OCI-LY7 (cell line): ENCODE measurements around the gene PSME4. TPM values are rescaled to one million over a fixed set of nuclear protein-coding genes. Genes with fewer than 3 reads are reported as not detected.
"Not testable (repeated sequence)": the region's sequence is repeated elsewhere in the genome, so short reads cannot be mapped to it uniquely, and the experiment has no call there.

Source experiments
- BruUV-seq: library from RNA; stranded (reverse); fragments of 400-500 nt; replicated peaks from 2 replicates; lab custom pipeline; 2021; lab: Mats Ljungman, UMichigan
- CTCF ChIA-PET: fragments of 300-600 bp; sonication (Branson Sonifier 250); formaldehyde crosslinking; loops from one replicate; lab custom pipeline; 2022; ENCODE audit warnings: antibody characterized with exemption; ENCODE audit not compliant: unreplicated experiment; lab: Charles Lee
- POLR2A ChIA-PET: fragments of 300-600 bp; sonication (Branson Sonifier 250); formaldehyde crosslinking; loops from one replicate; lab custom pipeline; 2022; ENCODE audit warnings: antibody characterized with exemption; lab: Charles Lee
- DNase-seq: peaks from one replicate; pipeline ENCODE4 v3.0.0-alpha.2; 2015; ENCODE audit warnings: low spot score
- H2AFZ ChIP-seq: fragments of 200-600 bp; sonication (generic), shearing (Covaris generic); 2 replicates; pipeline ENCODE4 v1.6.1; 2014; ENCODE audit warnings: mild to moderate bottlenecking, antibody characterized with exemption, low read length, moderate library complexity
- H3K27ac ChIP-seq: fragments of 200-600 bp; sonication (generic); 2 replicates; pipeline ENCODE4 v1.5.1; 2014; ENCODE audit warnings: mixed run types, low read depth, mild to moderate bottlenecking, moderate library complexity, low read length, inconsistent platforms; ENCODE audit not compliant: poor library complexity, severe bottlenecking
- H3K36me3 ChIP-seq: fragments of 200-600 bp; sonication (generic); 2 replicates; pipeline ENCODE4 v1.6.1; 2014; ENCODE audit warnings: mild to moderate bottlenecking, antibody characterized with exemption, low read length, moderate library complexity, mixed read lengths; ENCODE audit not compliant: insufficient read depth
- H3K4me1 ChIP-seq: fragments of 200-600 bp; sonication (generic); 2 replicates; pipeline ENCODE4 v1.5.1; 2014; ENCODE audit warnings: mild to moderate bottlenecking, low read length; ENCODE audit not compliant: insufficient read depth, poor library complexity, severe bottlenecking
- H3K4me2 ChIP-seq: fragments of 200-600 bp; sonication (generic); 2 replicates; pipeline ENCODE4 v1.6.1; 2014; ENCODE audit warnings: mild to moderate bottlenecking, low read length
- H3K4me3 ChIP-seq: fragments of 200-600 bp; sonication (generic); 2 replicates; pipeline ENCODE4 v1.5.1; 2014; ENCODE audit warnings: mild to moderate bottlenecking, low read depth, low read length; ENCODE audit not compliant: poor library complexity, severe bottlenecking
- H3K79me2 ChIP-seq: fragments of 200-600 bp; sonication (generic); 2 replicates; pipeline ENCODE4 v1.6.1; 2016; ENCODE audit warnings: low read depth, mild to moderate bottlenecking, low read length, moderate library complexity, mixed read lengths; ENCODE audit not compliant: insufficient read depth
- H3K9me2 ChIP-seq: fragments of 200-600 bp; sonication (generic); 2 replicates; pipeline ENCODE4 v1.6.1; 2016; ENCODE audit warnings: mild to moderate bottlenecking, low read length, mixed read lengths; ENCODE audit not compliant: insufficient read depth
- H3K9me3 ChIP-seq: fragments of 200-600 bp; sonication (generic); 2 replicates; pipeline ENCODE4 v1.6.1; 2014; ENCODE audit warnings: mild to moderate bottlenecking, mixed run types, low read length, mixed read lengths
- H4K20me1 ChIP-seq: fragments of 200-600 bp; sonication (generic); 2 replicates; pipeline ENCODE4 v1.6.1; 2014; ENCODE audit warnings: mild to moderate bottlenecking, antibody characterized with exemption, low read length, moderate library complexity, mixed read lengths; ENCODE audit not compliant: insufficient read depth
- CTCF ChIP-seq: fragments of 200-600 bp; sonication (generic); conservative IDR thresholded peaks from 2 replicates; pipeline ENCODE4 v1.5.1; 2014; ENCODE audit warnings: mild to moderate bottlenecking, antibody characterized with exemption, low read length, moderate library complexity, mixed read lengths
- EZH2phosphoT487 ChIP-seq: fragments of 200-600 bp; sonication (generic); IDR thresholded peaks from 2 replicates; pipeline ENCODE4 v1.6.1; 2018; ENCODE audit warnings: low read depth, borderline replicate concordance, mild to moderate bottlenecking, mixed run types, antibody characterized with exemption, low read length, moderate library complexity, mixed read lengths
- intact Hi-C: fragments of 100-400 bp; cut with micrococcal nuclease; formaldehyde crosslinking; loops from one replicate; pipeline ENCODE4 v1.10.0; 2022; ENCODE audit not compliant: unreplicated experiment
- total RNA-seq, 2 experiments: library from RNA; depleted of rRNA in 1 of 2; stranded (reverse); fragments of >200 nt in 1 of 2; shearing (Covaris generic) in 1 of 2; gene quantifications; 2 replicates each; pipeline ENCODE4 v1.2.3, GENCODE V29; 2014 to 2022

The PSME4 gene
- total RNA-seq, 2 experiments from 2014 or later: 38.8 to 82.9 TPM

- Histone ChIP-seq H3K4me3 (peak overlapping the region; percentile 5), H3K4me1 (peaks cover 60% of the 10 kb centered on the region), H3K9me2 (no peaks in the 10 kb centered on the region), H3K27ac (peak overlapping the region; percentile 22), H3K9me3 (no peaks in the 10 kb centered on the region), H2AFZ (no peak overlapping the region), H3K4me2 (peak overlapping the region; percentile 41), H3K36me3 (peaks cover 15% of the 10 kb centered on the region), H4K20me1 (peaks cover 17% of the 10 kb centered on the region), H3K79me2 (peaks cover 100% of the 10 kb centered on the region)
- BruUV-seq: no TSS peak
- no peak for TF ChIP-seq EZH2phosphoT487
- peak; percentile 30; the same call in 1 of the 2 replicates for TF ChIP-seq CTCF
- DNase-seq: no peak
- intact Hi-C loops: loop anchor here (10.0 kb wide), 1 partner anchor 670 kb away; no protein-coding TSS in a partner anchor
- POLR2A ChIA-PET: interaction anchor here (0.7 kb wide), 1 partner anchor 158 kb away, joined by 5 read pairs; no protein-coding TSS in a partner anchor
- CTCF ChIA-PET: no interaction called here
Observed at GRCh38 chr2:53964987-53965687, 5.7 kb downstream of the PSME4 start.

GRCh38 chr2:53964257-53964952 is 6.4 kb downstream of the PSME4 start:
- intact Hi-C loops: loop anchor here (10.0 kb wide), 1 partner anchor 670 kb away; no protein-coding TSS in a partner anchor
- ChIA-PET CTCF (no interaction called here), POLR2A (no interaction called here)
- Histone ChIP-seq H2AFZ (no peak overlapping the region), H3K79me2 (peaks cover 100% of the 10 kb centered on the region), H3K9me3 (no peaks in the 10 kb centered on the region), H3K4me3 (peak overlapping the region; percentile 5), H4K20me1 (peaks cover 11% of the 10 kb centered on the region), H3K27ac (peak overlapping the region; percentile 22), H3K36me3 (peaks cover 22% of the 10 kb centered on the region), H3K4me1 (peaks cover 60% of the 10 kb centered on the region), H3K4me2 (peak overlapping the region; percentile 41), H3K9me2 (no peaks in the 10 kb centered on the region)
- TF ChIP-seq CTCF (no peak), EZH2phosphoT487 (no peak)
- no peak for DNase-seq
- TSS peak; percentile 0 for BruUV-seq

- Histone ChIP-seq H3K79me2 (peaks cover 100% of the 10 kb centered on the region), H3K4me1 (peaks cover 42% of the 10 kb centered on the region), H3K36me3 (peaks cover 33% of the 10 kb centered on the region), H3K4me2 (peak overlapping the region; percentile 48)
- H2AFZ ChIP-seq, H3K27ac ChIP-seq, DNase-seq, H3K9me2 ChIP-seq, H3K9me3 ChIP-seq, CTCF ChIA-PET, H4K20me1 ChIP-seq, BruUV-seq, H3K4me3 ChIP-seq: not testable (repeated sequence)
- POLR2A ChIA-PET: interaction anchor here (0.6 to 0.7 kb wide), 4 partner anchors 106 to 636 kb away, joined by 3 to 6 read pairs (median 4); no protein-coding TSS in a partner anchor
- intact Hi-C loops: loop anchor here (10.0 kb wide), 1 partner anchor 673 kb away; no protein-coding TSS in a partner anchor
Observed at GRCh38 chr2:53961478-53962216, 9.1 kb downstream of the PSME4 start.
